Right lobe of liver (tissue), 6 donors: ENCODE data around the gene CEACAM8. TPM values are rescaled to one million over a fixed set of nuclear protein-coding genes. Genes with fewer than 3 reads are reported as not detected.
"Not testable (repeated sequence)": the region's sequence is repeated elsewhere in the genome, so short reads cannot be mapped to it uniquely, and the experiment has no call there.

Experiments
- ATAC-seq, 4 donors: fragments of 200-7000 bp; cut with Tn5 transposase; one replicate each; pipeline ENCODE4 v1.9.1; 2020; ENCODE audit warnings: mild to moderate bottlenecking in 4 of 4, moderate library complexity in 4 of 4
- DNase-seq, 3 donors: peaks; one replicate each; pipeline ENCODE4 v3.0.0-alpha.2; 2020
- H3K27ac ChIP-seq, 3 donors: fragments of 200-600 bp; one replicate each; pipeline ENCODE4 v1.8.0; 2022
- H3K27me3 ChIP-seq, 2 donors: fragments of 200-600 bp; one replicate each; pipeline ENCODE4 v1.8.0; 2022
- H3K36me3 ChIP-seq, 4 donors: fragments of 200-600 bp; sonication (generic) in 1 of 4; one replicate each; pipeline versions ENCODE4 v1.5.1 to v1.8.0; 2017 to 2022; ENCODE audit warnings: control low read depth in 1 of 4
- H3K4me1 ChIP-seq, 4 donors: fragments of 200-600 bp; sonication (generic) in 1 of 4; one replicate each; pipeline versions ENCODE4 v1.5.1 to v1.8.0; 2017 to 2022; ENCODE audit warnings: control low read depth in 1 of 4
- H3K4me3 ChIP-seq, 3 donors: fragments of 200-600 bp; one replicate each; pipeline ENCODE4 v1.8.0; 2022
- H3K9me3 ChIP-seq, 4 donors: fragments of 200-600 bp; sonication (generic) in 1 of 4; one replicate each; pipeline versions ENCODE4 v1.5.1 to v1.8.0; 2017 to 2022; ENCODE audit warnings: control low read depth in 1 of 4
- CTCF ChIP-seq, 4 donors: fragments of 200-600 bp in 3 of 4; fragments of 450-650 bp in 1 of 4; IDR thresholded peaks; one replicate each; pipeline versions ENCODE4 v1.5.1 to v1.8.0; 2016 to 2022; ENCODE audit warnings: antibody characterized with exemption in 4 of 4, mild to moderate bottlenecking in 2 of 4
- POLR2A ChIP-seq: fragments of 450-650 bp; IDR thresholded peaks from one replicate; pipeline ENCODE4 v1.6.1; 2017; ENCODE audit warnings: antibody characterized with exemption, mild to moderate bottlenecking
- WGBS: methylation state at CpG from one replicate; pipeline ENCODE4 v1.1.6; 2018; ENCODE audit warnings: low coverage, low lambda C conversion rate; ENCODE audit not compliant: insufficient coverage; ENCODE audit errors: missing lambda C conversion rate; 5-methylcytosine and 5-hydroxymethylcytosine counted together
- intact Hi-C, 2 donors: fragments of 100-400 bp; cut with DNase I; formaldehyde crosslinking; loops; one replicate each; pipeline versions ENCODE4 v1.11.2 to v1.14.1; 2022
- total RNA-seq, 6 experiments: library from RNA; depleted of rRNA in 2 of 6; stranded (reverse); fragments of >200 nt in 2 of 6; fragmentation: NEBNext Ultra II Directional in 3 of 6; extraction: Animal tissue kit (Norgen Biotek cat#: 25700) in 3 of 6; gene quantifications; one replicate each; pipeline versions ENCODE4 v1.1.0 to v1.2.4, GENCODE V29; 2016 to 2023
- donor health status: DM: no; HTN: yes; CAD: no.
- donor health status: DM: no; HTN: no; CAD: no.
- donor health status: DM: no; HTN: no; CAD: no.
- donor health status: DM: no; HTN: yes; CAD: no.
- donor health status: DM: no; HTN: yes; CAD: no.

The CEACAM8 gene
- total RNA-seq, 6 experiments from 2014 or later: 0.42 to 0.68 (median 0.66) TPM; not detected in 3

DNA sequence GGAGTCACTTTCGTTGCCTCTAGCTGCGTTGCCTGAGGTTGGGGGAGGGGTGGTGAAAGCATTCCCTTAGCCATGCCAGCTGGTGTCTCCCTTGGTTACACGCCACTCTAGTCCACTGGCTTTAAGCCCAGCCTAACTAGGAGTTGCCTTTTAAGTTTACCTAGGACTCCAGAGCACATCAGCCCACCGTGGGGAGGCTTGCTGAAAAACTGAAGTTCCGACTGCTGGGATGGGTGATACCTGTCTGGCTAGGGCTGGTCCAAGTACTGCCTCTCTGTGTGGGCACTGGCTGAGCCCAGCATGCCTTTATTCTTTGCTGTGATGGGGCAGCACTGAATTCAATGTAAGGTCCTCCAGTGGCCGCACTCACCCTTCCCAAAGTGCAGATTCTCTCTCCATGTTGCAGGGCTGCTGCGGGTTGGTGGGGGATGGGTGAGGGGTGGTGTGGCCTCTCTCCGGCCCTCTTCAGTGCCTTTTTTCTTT is 54.6 kb downstream of the CEACAM8 start:
- WGBS: no CpG with 5 or more reads among the region's 8 CpGs
- no peaks in the 10 kb centered on the region for H3K9me3 ChIP-seq
- H3K4me3 ChIP-seq: no peak overlapping the region
- DNase-seq: peak in 1 of 3 donors; percentile 31
- intact Hi-C loops: no loop called here
- TF ChIP-seq POLR2A: no peak
- no peak for TF ChIP-seq CTCF (IDR thresholded peaks at IDR 0.05)
- no peaks in the 10 kb centered on the region for H3K36me3 ChIP-seq
- no peaks in the 10 kb centered on the region for H3K4me1 ChIP-seq
- no peaks in the 10 kb centered on the region for H3K27me3 ChIP-seq
- ATAC-seq: no peak
- no peak overlapping the region for H3K27ac ChIP-seq

- 64% methylated on average over 6 of the region's 7 CpGs for WGBS
- intact Hi-C loops: no loop called here
- peak in 1 of 3 donors; percentile 19 for DNase-seq
These were observed 55.6 kb downstream of the CEACAM8 start for GRCh38 chr19:42538841-42539709.

DNA sequence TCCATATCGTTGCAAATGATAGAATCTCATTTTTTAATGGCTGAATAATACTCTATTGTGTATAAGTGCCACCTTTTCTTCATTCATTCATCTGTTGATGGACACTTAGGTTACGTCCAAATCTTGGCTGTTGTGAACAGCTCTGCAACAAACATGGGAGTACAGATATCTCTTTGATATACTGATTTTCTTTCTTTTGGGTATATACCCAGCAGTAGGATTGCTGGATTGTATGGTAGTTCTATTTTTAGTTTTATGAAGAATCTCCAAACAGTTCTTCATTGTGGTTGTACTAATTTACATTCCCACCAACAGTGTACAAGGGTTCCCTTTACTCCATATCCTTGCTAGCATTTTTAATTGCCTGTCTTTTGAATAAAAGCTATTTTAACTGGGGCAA is 59.4 kb downstream of the CEACAM8 start:
- DNase-seq, H3K9me3 ChIP-seq, H3K4me1 ChIP-seq, ATAC-seq, H3K4me3 ChIP-seq, intact Hi-C loops, H3K27me3 ChIP-seq, H3K36me3 ChIP-seq, H3K27ac ChIP-seq: not testable (repeated sequence)
- 51% methylated on average over 2 of the region's 2 CpGs for WGBS

More at GRCh38 chr19:42538841-42539709, 55.6 kb downstream of the CEACAM8 start:
- Histone ChIP-seq H3K9me3 (no peaks in the 10 kb centered on the region), H3K27me3 (no peaks in the 10 kb centered on the region), H3K36me3 (no peaks in the 10 kb centered on the region), H3K4me3 (no peak overlapping the region), H3K27ac (no peak overlapping the region), H3K4me1 (no peaks in the 10 kb centered on the region)
- TF ChIP-seq CTCF (IDR thresholded peaks at IDR 0.05) (no peak), POLR2A (no peak)
- ATAC-seq: no peak

GRCh38 chr19:42534391-42534790 is 60.3 kb downstream of the CEACAM8 start:
- H3K27ac ChIP-seq: no peak overlapping the region
- TF ChIP-seq CTCF (IDR thresholded peaks at IDR 0.05): no peak
- no peak for TF ChIP-seq POLR2A
- no peaks in the 10 kb centered on the region for H3K36me3 ChIP-seq
- ATAC-seq (no peak), DNase-seq (no peak)
- H3K27me3 ChIP-seq: no peaks in the 10 kb centered on the region
- intact Hi-C loops: no loop called here
- no peak overlapping the region for H3K4me3 ChIP-seq
- H3K4me1 ChIP-seq: peaks cover 0 to under 1% (median 0%) of the 10 kb centered on the region in 4 donors
- H3K9me3 ChIP-seq: no peaks in the 10 kb centered on the region

DNA sequence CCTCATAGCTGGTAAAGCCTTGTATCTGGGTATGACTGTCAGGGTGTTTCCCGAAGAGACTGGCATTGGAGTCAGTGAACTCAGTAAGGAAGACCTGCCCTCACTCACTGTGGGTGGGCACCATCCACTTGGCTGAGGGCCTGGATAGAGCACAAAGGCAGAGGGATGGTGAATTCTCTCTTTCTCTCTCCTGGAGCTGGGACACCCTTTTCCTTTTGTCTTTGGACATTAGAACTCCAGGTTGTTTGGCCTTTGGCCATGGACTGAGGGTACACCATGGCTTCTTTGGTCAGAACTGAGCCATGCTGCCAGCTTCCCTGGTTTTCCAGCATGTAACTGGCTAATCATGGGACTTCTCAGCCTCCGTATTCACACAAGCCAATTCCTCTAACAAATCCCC is 61.8 kb downstream of the CEACAM8 start:
- H3K36me3 ChIP-seq: no peaks in the 10 kb centered on the region
- DNase-seq: peak in 1 of 3 donors; percentile 30
- no peak for ATAC-seq
- H3K9me3 ChIP-seq: no peaks in the 10 kb centered on the region
- intact Hi-C loops: no loop called here
- no peaks in the 10 kb centered on the region for H3K27me3 ChIP-seq
- H3K4me3 ChIP-seq: no peak overlapping the region
- H3K4me1 ChIP-seq: peaks cover 0 to 12% (median 0%) of the 10 kb centered on the region in 4 donors
- no peak overlapping the region for H3K27ac ChIP-seq
- WGBS: 97% methylated on average over 2 of the region's 2 CpGs
- TF ChIP-seq POLR2A: no peak
- no peak for TF ChIP-seq CTCF (IDR thresholded peaks at IDR 0.05)
